T-helper 1 cell treated with Interleukin-12 subunit alpha and Interleukin-12 subunit beta and Interleukin-4 antibody, amounts not matched to agents 30 ng/mL and 1 ng/mL, for 36 hours (primary cell): ENCODE results near the gene MRPL54. TPM values are rescaled to one million over a fixed set of nuclear protein-coding genes. Genes with fewer than 3 reads are reported as not detected.

ENCODE experiments used
- intact Hi-C: fragments of 100-400 bp; cut with micrococcal nuclease; formaldehyde crosslinking; loops from one replicate; pipeline ENCODE4 v1.15.1; 2024
- total RNA-seq: library from RNA; stranded (reverse); gene quantifications from 2 replicates; pipeline ENCODE4 v1.2.3, GENCODE V29; 2022

Gene MRPL54
- total RNA-seq, 1 donor from 2014 or later = 94.5 TPM

- intact Hi-C loops = loop anchor here (5.0 kb wide), 1 partner anchor 38 kb away; no protein-coding TSS in a partner anchor
Measured at GRCh38 chr19:3783660-3784584, 21.4 kb downstream of the MRPL54 start.

GRCh38 chr19:3784607-3785450 lies 22.3 kb downstream of the MRPL54 start:
- intact Hi-C loops = loop anchor here (5.0 kb wide), 1 partner anchor 37 kb away; no protein-coding TSS in a partner anchor

GRCh38 chr19:3785451-3785937 lies 23.0 kb downstream of the MRPL54 start:
- intact Hi-C loops = no loop called here

GRCh38 chr19:3785938-3786824 lies 23.7 kb downstream of the MRPL54 start, which contains the start of gene MATK:
MATK (minus strand) TSS chr19:3786381; CDS start chr19:3785135, 1,246 bp downstream.
- intact Hi-C loops = no loop called here

- intact Hi-C loops = no loop called here
Measured at GRCh38 chr19:3788996-3789778, 26.7 kb downstream of the MRPL54 start.

- intact Hi-C loops = no loop called here
Measured at GRCh38 chr19:3790209-3790734, 27.8 kb downstream of the MRPL54 start.

DNA sequence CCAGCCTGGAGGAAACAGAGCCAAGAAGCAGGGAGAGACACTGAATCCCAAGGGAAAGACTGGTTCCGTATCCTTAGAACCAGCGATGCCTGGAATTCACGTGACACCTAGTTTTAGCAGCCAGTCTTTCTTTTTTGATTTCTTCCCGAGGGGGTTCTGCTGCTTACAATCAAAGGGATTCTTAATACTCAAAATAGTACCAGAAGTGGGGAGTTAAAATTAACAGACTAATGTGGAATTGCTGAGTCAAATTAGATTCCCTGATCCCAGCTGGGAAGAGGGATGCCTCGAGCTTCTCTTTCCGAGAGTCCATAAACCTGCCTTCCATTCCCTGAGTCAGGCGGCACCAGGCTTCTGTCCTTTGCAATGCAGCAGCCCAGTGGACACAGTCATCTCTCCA lies 28.5 kb downstream of the MRPL54 start:
- intact Hi-C loops = no loop called here

DNA sequence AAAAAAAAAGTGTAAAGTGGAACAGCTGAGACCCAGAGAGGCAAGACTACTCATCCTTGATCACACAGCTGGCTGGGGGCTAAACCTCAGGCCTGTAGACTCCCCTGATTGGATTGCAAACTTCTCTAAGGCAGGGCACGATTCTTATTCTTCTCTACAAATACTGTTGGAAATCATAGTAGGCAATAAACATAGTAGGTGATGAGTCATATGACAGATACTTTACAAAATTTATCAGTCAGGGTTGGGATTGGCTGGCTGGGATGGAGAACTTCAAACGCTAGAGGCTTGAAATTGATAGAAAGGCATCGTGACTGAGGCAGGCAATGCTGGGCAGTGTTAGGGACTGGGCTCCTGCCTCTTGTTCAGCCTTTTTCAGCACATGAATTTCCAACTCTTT lies 29.6 kb downstream of the MRPL54 start:
- intact Hi-C loops = no loop called here

DNA sequence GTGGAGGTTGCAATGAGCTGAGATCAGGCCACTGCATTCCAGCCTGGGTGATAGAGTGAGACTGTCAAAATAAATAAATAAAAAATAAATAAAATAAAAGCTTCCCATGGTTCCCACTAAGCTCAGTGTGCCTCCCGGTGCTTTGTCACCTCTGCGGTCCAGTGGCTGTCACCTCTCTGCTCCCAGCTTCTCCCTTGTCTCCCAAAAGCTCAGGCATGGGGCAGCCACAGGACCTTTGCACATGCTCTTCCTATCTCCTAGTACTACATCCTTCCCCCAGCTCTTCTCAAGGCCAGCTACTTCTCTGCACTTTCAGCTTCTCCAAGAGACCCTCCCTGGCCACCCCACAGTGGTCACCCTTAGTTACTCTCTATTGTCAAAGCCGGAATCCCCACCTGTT lies 31.3 kb downstream of the MRPL54 start:
- intact Hi-C loops = no loop called here

GRCh38 chr19:3796358-3796757 lies 33.9 kb downstream of the MRPL54 start:
- intact Hi-C loops = no loop called here

DNA sequence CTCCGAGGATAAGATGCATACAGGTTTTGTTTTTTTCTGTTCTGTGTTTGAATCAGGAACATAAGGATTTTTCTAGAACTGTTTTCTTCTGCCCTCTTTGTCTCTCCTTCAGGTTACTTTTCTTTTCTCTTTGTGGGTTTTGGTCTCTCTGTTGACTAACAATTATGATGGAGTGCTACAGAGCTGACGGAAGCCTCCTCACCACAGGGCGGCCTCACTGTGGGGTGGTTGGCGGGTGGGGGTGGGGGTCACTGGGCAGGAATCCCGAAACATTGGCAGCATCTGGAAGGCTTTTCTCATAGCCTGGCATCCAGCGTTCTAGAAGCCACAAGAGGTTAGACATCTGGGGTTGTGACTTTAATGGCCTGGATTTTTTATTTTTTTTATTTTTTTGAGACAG lies 35.7 kb downstream of the MRPL54 start:
- intact Hi-C loops = loop anchor here (1.0 to 2.0 kb wide), 2 partner anchors 14 to 35 kb away; partner anchors contain the start of gene MRPL54

GRCh38 chr19:3800996-3801395 lies 38.5 kb downstream of the MRPL54 start:
- intact Hi-C loops = no loop called here

DNA sequence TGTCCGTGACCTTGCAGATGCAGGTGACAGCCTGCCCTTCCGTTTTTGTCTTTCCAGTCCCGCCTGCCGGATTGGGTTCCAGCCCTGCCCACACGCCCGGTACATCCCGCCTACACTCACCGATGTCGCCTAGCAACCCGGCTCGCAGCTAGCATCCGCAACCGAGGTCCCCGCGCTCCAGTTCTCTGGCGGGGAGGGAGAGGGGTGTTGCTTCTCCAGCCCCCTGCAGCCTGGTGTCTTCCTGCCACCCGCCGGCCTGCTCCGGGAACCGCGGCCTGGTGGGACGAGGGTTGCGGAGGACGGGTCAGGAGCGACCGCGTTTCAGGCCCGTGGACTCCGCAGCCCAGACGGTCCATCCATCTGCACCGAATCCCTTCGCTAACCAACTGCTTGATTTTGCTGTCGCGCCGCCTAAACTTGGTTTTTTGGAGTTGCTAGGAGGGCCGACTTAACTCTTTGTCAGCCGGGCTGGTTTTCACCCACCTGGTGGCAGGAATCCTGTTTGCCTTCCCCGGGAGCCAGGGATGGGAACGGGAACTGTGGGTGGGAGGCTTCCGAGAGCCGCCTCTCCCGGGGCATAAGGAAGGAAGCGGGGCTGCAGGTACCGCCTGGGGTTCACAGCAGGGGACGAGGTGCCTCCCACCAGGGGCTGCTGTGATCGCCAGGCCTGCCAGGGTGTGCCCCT lies 39.1 kb downstream of the MRPL54 start:
- intact Hi-C loops = no loop called here

GRCh38 chr19:3803114-3803888 lies 40.8 kb downstream of the MRPL54 start:
- intact Hi-C loops = no loop called here

DNA sequence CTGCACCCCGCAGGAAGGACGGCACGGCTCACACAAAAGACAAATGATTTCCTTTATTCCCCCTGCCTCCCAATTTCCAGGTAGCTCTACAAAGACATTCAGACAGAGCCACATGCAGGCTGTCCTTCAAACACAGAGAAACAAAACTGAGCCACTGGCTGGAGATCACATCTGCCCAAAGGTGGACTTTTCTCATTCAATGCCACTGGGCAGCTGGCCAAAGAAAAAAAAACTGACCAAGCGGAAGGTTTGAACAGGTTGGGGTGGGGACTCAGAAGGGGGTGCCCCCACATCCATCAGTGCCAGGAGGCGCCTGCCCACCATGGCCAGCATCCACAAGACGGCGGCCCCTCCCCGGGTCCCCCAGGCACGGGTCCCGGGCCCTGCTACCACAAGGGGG lies 41.5 kb downstream of the MRPL54 start:
- intact Hi-C loops = no loop called here

GRCh38 chr19:3804429-3804828 lies 41.9 kb downstream of the MRPL54 start:
- intact Hi-C loops = no loop called here

DNA sequence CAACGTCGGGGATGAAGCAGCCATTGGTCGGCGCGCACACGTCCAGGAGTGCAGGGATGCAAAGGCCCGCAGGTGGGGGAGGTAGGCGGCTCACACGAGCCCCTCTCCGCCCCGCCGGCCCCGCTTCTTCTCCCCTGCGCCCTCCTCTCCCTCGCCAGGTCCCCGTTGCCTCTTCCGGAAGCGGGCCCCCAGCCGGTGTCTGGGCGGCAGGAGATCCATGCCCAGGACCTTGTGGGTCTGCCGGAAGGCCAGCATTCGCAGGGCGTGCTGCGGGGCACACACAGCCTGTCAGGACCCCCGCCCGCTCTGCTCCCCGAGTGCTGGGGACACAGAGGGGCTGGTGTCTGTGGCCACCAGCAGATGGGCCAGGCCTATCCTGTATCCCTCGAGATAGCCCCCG lies 43.4 kb downstream of the MRPL54 start:
- intact Hi-C loops = no loop called here

GRCh38 chr19:3807131-3807480 lies 44.6 kb downstream of the MRPL54 start:
- intact Hi-C loops = no loop called here
